Heart right ventricle (tissue), 16 donors: ENCODE results near the gene CD300C. TPM values are rescaled to one million over a fixed set of nuclear protein-coding genes. Genes with fewer than 3 reads are reported as not detected.

Source experiments
- ATAC-seq, 8 donors: fragments of 200-7000 bp; cut with Tn5 transposase; one replicate each; pipeline ENCODE4 v1.9.1; 2020; ENCODE audit warnings: mild to moderate bottlenecking in 8 of 8, moderate library complexity in 8 of 8, moderate number of reproducible peaks in 1 of 8
- DNase-seq, 2 donors: peaks; one replicate each; pipeline ENCODE4 v3.0.0-alpha.2; 2020
- H3K27ac ChIP-seq, 10 donors: fragments of 200-600 bp; sonication (generic) in 2 of 10; one replicate each; pipeline versions ENCODE4 v1.5.0 to v1.8.0; 2020 to 2022; ENCODE audit warnings: mild to moderate bottlenecking in 3 of 10
- H3K27me3 ChIP-seq, 7 donors: fragments of 200-600 bp; one replicate each; pipeline ENCODE4 v1.8.0; 2021 to 2022; ENCODE audit warnings: mild to moderate bottlenecking in 2 of 7
- H3K36me3 ChIP-seq, 9 donors: fragments of 200-600 bp; sonication (generic) in 1 of 9; one replicate each; pipeline versions ENCODE4 v1.5.0 to v1.8.0; 2020 to 2022; ENCODE audit warnings: mild to moderate bottlenecking in 2 of 9
- H3K4me1 ChIP-seq, 9 donors: fragments of 200-600 bp; sonication (generic) in 1 of 9; one replicate each; pipeline versions ENCODE4 v1.5.0 to v1.8.0; 2020 to 2022; ENCODE audit warnings: mild to moderate bottlenecking in 4 of 9
- H3K4me3 ChIP-seq, 10 donors: fragments of 200-600 bp; sonication (generic) in 2 of 10; one replicate each; pipeline versions ENCODE4 v1.5.0 to v1.8.0; 2020 to 2022; ENCODE audit warnings: mild to moderate bottlenecking in 7 of 10, moderate library complexity in 2 of 10
- H3K9me3 ChIP-seq, 11 donors: fragments of 200-600 bp in 10 of 11; sonication (generic) in 2 of 11; one replicate each; pipeline versions ENCODE4 v1.5.0 to v1.8.0; 2013 to 2022; ENCODE audit warnings: mild to moderate bottlenecking in 2 of 11, control low read depth in 1 of 11, moderate library complexity in 1 of 11
- WGBS, 2 donors: extraction: QIAGEN DNeasy Blood & Tissue Kit; methylation state at CpG; one replicate each; pipeline ENCODE4 v1.1.7; 2013; ENCODE audit warnings: inconsistent platforms in 1 of 2; 5-methylcytosine and 5-hydroxymethylcytosine counted together
- intact Hi-C, 10 donors: fragments of 100-400 bp; cut with DNase I; formaldehyde crosslinking; loops; one replicate each; pipeline versions ENCODE4 v1.11.1 to v1.14.2; 2022
- polyA plus RNA-seq, 2 donors: library from polyadenylated mRNA; stranded (reverse); fragments of 200-250 nt; gene quantifications; one replicate each; pipeline ENCODE4 v1.2.3, GENCODE V29; 2013
- total RNA-seq, 10 donors: library from RNA; stranded (reverse); fragmentation: NEBNext Ultra II Directional in 3 of 10; extraction: Animal tissue kit (Norgen Biotek cat#: 25700) in 3 of 10; gene quantifications; one replicate each; pipeline versions ENCODE4 v1.2.1 to v1.2.4, GENCODE V29; 2021 to 2023
- TF ChIP-seq, protein P1 (sequence below), 9 donors: fragments of 200-600 bp; sonication (generic) in 2 of 9; IDR thresholded peaks; one replicate each; pipeline versions ENCODE4 v1.5.0 to v1.8.0; 2021 to 2022; ENCODE audit warnings: antibody characterized with exemption in 9 of 9, mild to moderate bottlenecking in 5 of 9, moderate library complexity in 1 of 9
- donor health status: Arrhythmogenic right ventricular cardiomyopathy.
- donor health status: ischemic (EF 13 %, LVEDD 7.1; RV severe dilation, severe dysfunction).
- donor health status: healthy with polysubstance abuse.
- donor health status: DM: no; HTN: yes; CAD: no.
- donor health status: DM: no; HTN: no; CAD: no.
- donor health status: ischemic (EF 25% LVEDD 6.9; RV normal size, moderate dysfunction).
- donor health status: ischemic (EF 25% LVEDD 5.7; RV mildly dilated, moderate dysfunction).
- donor health status: healthy.
- donor health status: DM: yes; HTN: yes; CAD: no.
- donor health status: Ischemic cardiomyopathy.
- donor health status: ischemic (EF 35%, LVEDD 5.7; RV mildly dilated, moderate dysfunction).
- donor health status: nonischemic (EF 11% LVEDD 7.7; RV severe dilation, severe dysfunction).
- donor health status: DM: yes; HTN: yes; CAD: no.
- donor health status: PGD.
- donor health status: ischemic (EF 29% LVEDD 5.4; RV normal size, mild dysfunction).
- donor health status: nonischemic (EF 23%, LVEDD 6.1; RV moderate dilation, normal function).

Gene CD300C
- total and polyA plus RNA-seq, 12 donors: 0.21 to 3.2 (median 0.55) TPM

DNA sequence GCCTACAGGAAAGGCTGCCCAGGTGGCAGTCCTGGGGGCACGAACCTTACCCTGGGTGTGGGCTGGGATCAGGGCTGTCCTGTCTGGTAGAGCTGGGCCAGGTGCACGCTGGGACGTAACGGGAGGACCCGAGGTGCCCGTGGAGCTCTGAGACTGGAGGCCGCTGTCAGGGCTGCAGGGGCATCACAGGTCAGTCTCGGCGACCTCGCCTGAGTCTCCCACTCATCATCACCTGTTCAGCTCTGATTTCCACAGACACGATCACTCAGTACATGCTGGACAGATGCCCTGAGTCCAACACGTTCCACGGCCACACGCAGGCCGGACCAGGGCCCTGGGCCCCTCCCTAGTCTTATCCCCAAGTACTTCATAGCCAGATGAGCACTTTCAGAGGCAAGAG is 4.7 kb upstream of the CD300C start:
- WGBS, 2 donors: 76 to 77% methylated on average over 15 of the region's 15 CpGs
- Histone ChIP-seq H3K27ac (no peak overlapping the region), H3K27me3 (peaks cover 0 to 26% (median 23%) of the 10 kb centered on the region in 7 donors), H3K4me1 (peaks cover 0 to 7% (median 0%) of the 10 kb centered on the region in 9 donors), H3K36me3 (no peaks in the 10 kb centered on the region), H3K9me3 (no peaks in the 10 kb centered on the region), H3K4me3 (no peak overlapping the region)
- intact Hi-C loops: no loop called here
- DNase-seq (no peak), ATAC-seq (no peak)
- TF ChIP-seq, protein P1, sequence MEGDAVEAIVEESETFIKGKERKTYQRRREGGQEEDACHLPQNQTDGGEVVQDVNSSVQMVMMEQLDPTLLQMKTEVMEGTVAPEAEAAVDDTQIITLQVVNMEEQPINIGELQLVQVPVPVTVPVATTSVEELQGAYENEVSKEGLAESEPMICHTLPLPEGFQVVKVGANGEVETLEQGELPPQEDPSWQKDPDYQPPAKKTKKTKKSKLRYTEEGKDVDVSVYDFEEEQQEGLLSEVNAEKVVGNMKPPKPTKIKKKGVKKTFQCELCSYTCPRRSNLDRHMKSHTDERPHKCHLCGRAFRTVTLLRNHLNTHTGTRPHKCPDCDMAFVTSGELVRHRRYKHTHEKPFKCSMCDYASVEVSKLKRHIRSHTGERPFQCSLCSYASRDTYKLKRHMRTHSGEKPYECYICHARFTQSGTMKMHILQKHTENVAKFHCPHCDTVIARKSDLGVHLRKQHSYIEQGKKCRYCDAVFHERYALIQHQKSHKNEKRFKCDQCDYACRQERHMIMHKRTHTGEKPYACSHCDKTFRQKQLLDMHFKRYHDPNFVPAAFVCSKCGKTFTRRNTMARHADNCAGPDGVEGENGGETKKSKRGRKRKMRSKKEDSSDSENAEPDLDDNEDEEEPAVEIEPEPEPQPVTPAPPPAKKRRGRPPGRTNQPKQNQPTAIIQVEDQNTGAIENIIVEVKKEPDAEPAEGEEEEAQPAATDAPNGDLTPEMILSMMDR (IDR thresholded peaks at IDR 0.05): no peak

DNA sequence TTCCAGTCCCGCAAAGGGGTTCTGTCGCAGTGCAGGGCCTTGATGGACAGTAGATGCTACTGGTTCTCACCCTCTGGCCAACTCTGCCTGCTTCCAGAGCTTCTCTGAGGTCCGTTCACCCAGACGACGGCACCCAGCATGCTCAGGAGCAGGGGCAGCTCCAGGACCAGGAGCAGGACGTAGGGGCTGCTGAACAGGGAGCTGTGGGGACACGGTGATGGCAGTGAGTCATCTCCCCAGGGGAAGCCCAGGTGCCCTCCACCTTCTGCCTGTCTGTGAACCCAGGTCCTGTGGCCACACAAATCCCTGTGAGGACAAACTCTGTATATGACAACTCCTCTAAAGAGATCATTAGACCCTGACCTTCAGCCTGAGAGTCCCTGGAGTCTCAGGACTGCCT is 3.4 kb upstream of the CD300C start:
- intact Hi-C loops: no loop called here
- H3K9me3 ChIP-seq: no peaks in the 10 kb centered on the region
- no peaks in the 10 kb centered on the region for H3K4me1 ChIP-seq
- H3K36me3 ChIP-seq: no peaks in the 10 kb centered on the region
- no peak for DNase-seq
- H3K4me3 ChIP-seq: no peak overlapping the region
- no peak overlapping the region for H3K27ac ChIP-seq
- peaks cover 0 to 26% (median 23%) of the 10 kb centered on the region in 7 donors for H3K27me3 ChIP-seq
- ATAC-seq: no peak
- 80% methylated on average over 7 of the region's 7 CpGs for WGBS, 2 donors
- TF ChIP-seq, protein P1 (IDR thresholded peaks at IDR 0.05): no peak

DNA sequence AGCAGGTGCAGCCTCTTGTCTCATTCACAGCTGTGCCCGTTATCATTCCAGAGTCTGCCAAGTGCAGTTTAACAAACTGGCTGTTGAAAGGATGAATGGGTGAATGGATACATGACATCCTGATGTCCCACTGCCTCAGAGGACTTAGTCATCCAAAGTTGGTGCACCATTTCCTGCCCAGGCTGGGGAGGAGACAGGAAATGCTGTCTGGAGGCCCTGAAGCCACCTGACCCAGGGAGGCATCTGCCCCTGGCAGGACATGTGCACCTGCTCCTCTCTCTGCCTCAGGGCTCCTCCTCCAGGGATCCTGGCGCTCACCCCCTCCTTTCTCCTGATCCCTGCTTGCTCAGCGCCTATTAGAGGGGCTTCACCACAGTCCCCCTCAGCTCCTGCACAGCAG is 1.8 kb upstream of the CD300C start:
- H3K4me3 ChIP-seq: no peak overlapping the region
- no peak for ATAC-seq
- H3K36me3 ChIP-seq: no peaks in the 10 kb centered on the region
- 69 to 78% methylated on average over 3 of the region's 3 CpGs for WGBS, 2 donors
- TF ChIP-seq, protein P1 (IDR thresholded peaks at IDR 0.05): no peak
- H3K27ac ChIP-seq: no peak overlapping the region
- intact Hi-C loops: no loop called here
- H3K4me1 ChIP-seq: no peaks in the 10 kb centered on the region
- no peak for DNase-seq
- no peaks in the 10 kb centered on the region for H3K9me3 ChIP-seq
- H3K27me3 ChIP-seq: peaks cover 0 to 26% (median 16%) of the 10 kb centered on the region in 7 donors

DNA sequence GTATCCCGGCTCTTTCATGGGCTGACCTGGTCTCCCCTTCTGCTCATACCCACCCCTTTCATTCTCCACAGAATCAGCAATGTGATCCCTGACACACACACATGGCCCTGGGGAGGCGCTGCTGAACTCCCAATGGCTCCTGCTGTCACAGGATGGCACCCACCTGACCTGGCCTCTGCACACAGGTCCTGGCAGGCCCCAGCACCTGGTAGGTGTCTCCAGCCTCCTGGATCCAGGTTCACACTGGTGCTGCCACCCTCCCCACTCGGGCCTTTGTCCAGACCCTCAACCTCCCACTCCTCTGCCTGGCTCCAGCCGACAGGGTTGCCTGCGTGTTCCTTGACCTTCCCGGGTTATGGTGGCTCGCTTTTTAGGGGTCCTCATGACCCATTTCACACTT is 1.3 kb upstream of the CD300C start:
- no peaks in the 10 kb centered on the region for H3K4me1 ChIP-seq
- DNase-seq (no peak), ATAC-seq (no peak)
- TF ChIP-seq, protein P1 (IDR thresholded peaks at IDR 0.05): no peak
- peaks cover 0 to 26% (median 11%) of the 10 kb centered on the region in 7 donors for H3K27me3 ChIP-seq
- no peaks in the 10 kb centered on the region for H3K36me3 ChIP-seq
- H3K4me3 ChIP-seq: no peak overlapping the region
- no peak overlapping the region for H3K27ac ChIP-seq
- H3K9me3 ChIP-seq: no peaks in the 10 kb centered on the region
- intact Hi-C loops: no loop called here
- 90 to 91% methylated on average over 7 of the region's 7 CpGs for WGBS, 2 donors
